ENCODE data around the gene CELF4.

CELF4 gene

GRCh38 chr18:37584952-37585695 lies 19.5 kb upstream of the CELF4 start:
- H3K27me3 ChIP-seq (ENCODE audit: control insufficient read depth, low read length): no peaks in the 10 kb centered on the region
- no peaks in the 10 kb centered on the region for H3K9me3 ChIP-seq (ENCODE audit: control insufficient read depth, insufficient read depth, low read length)
- no peak overlapping the region for H3K4me3 ChIP-seq (ENCODE audit: low read length)
- H3K79me2 ChIP-seq (ENCODE audit: control insufficient read depth, low read length): no peaks in the 10 kb centered on the region
- no peaks in the 10 kb centered on the region for H3K4me1 ChIP-seq (ENCODE audit: control insufficient read depth, low read length)
- H3K27ac ChIP-seq (ENCODE audit: low read depth, low read length): no peak overlapping the region
- no peaks in the 10 kb centered on the region for H3K36me3 ChIP-seq (ENCODE audit: control insufficient read depth, low read length)
- H4K20me1 ChIP-seq (ENCODE audit: control insufficient read depth, insufficient read depth, low read depth, low read length): no peaks in the 10 kb centered on the region
- no peak overlapping the region for H3K4me2 ChIP-seq (ENCODE audit: low read length)
- no peak for TF ChIP-seq EZH2phosphoT487 (IDR thresholded peaks at IDR 0.05; ENCODE audit: borderline replicate concordance, low read length)
- TF ChIP-seq CTCF (IDR thresholded peaks at IDR 0.05; ENCODE audit: low read depth, low read length, poor library complexity, severe bottlenecking): no peak
- H3K9me2 ChIP-seq (replicated peaks; ENCODE audit: control insufficient read depth, low read length): no peaks in the 10 kb centered on the region
- no peaks in the 10 kb centered on the region for H3F3A ChIP-seq (ENCODE audit: control insufficient read depth, insufficient read depth)

GRCh38 chr18:37584217-37584616 lies 18.6 kb upstream of the CELF4 start:
- Histone ChIP-seq H3K27me3 (ENCODE audit: control insufficient read depth, low read length) (no peaks in the 10 kb centered on the region), H3K4me2 (ENCODE audit: low read length) (no peak overlapping the region), H3K9me3 (ENCODE audit: control insufficient read depth, insufficient read depth, low read length) (no peaks in the 10 kb centered on the region), H3K4me1 (ENCODE audit: control insufficient read depth, low read length) (no peaks in the 10 kb centered on the region), H3K79me2 (ENCODE audit: control insufficient read depth, low read length) (no peaks in the 10 kb centered on the region), H3K36me3 (ENCODE audit: control insufficient read depth, low read length) (no peaks in the 10 kb centered on the region), H3F3A (ENCODE audit: control insufficient read depth, insufficient read depth) (no peaks in the 10 kb centered on the region), H3K27ac (ENCODE audit: low read depth, low read length) (no peak overlapping the region), H4K20me1 (ENCODE audit: control insufficient read depth, insufficient read depth, low read depth, low read length) (no peaks in the 10 kb centered on the region), H3K4me3 (ENCODE audit: low read length) (no peak overlapping the region), H3K9me2 (replicated peaks; ENCODE audit: control insufficient read depth, low read length) (no peaks in the 10 kb centered on the region)
- TF ChIP-seq CTCF (IDR thresholded peaks at IDR 0.05; ENCODE audit: low read depth, low read length, poor library complexity, severe bottlenecking): no peak
- no peak for TF ChIP-seq EZH2phosphoT487 (IDR thresholded peaks at IDR 0.05; ENCODE audit: borderline replicate concordance, low read length)

DNA sequence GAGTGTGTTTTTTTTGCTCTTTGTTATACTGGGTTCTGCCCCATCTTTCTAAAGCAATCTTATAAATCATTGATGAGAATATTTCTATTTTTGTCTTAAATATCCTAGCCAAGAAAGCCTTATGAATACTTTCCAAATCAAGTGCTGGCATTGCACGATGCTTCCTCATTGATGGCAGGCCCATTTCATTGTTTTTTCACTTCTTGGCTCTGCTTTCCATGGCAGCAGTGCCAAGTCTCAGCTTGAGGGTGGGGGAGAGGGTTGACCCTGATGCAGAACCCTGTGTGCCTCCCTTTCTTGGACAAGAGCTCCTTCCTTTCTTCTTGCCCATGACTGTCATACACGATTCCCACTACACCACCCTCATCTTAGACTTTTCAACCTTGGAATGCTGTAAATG lies 16.7 kb upstream of the CELF4 start:
- Histone ChIP-seq H3K36me3 (ENCODE audit: control insufficient read depth, low read length) (no peaks in the 10 kb centered on the region), H4K20me1 (ENCODE audit: control insufficient read depth, insufficient read depth, low read depth, low read length) (no peaks in the 10 kb centered on the region)

More for the DNA sequence above, 16.7 kb upstream of the CELF4 start:
- Histone ChIP-seq H3K4me2 (ENCODE audit: low read length) (no peak overlapping the region), H3K27me3 (ENCODE audit: control insufficient read depth, low read length) (no peaks in the 10 kb centered on the region), H3K9me3 (ENCODE audit: control insufficient read depth, insufficient read depth, low read length) (no peaks in the 10 kb centered on the region), H3K4me3 (ENCODE audit: low read length) (no peak overlapping the region), H3K79me2 (ENCODE audit: control insufficient read depth, low read length) (no peaks in the 10 kb centered on the region), H3K27ac (ENCODE audit: low read depth, low read length) (no peak overlapping the region), H3K9me2 (replicated peaks; ENCODE audit: control insufficient read depth, low read length) (no peaks in the 10 kb centered on the region), H3K4me1 (ENCODE audit: control insufficient read depth, low read length) (no peaks in the 10 kb centered on the region), H3F3A (ENCODE audit: control insufficient read depth, insufficient read depth) (no peaks in the 10 kb centered on the region)
- TF ChIP-seq CTCF (IDR thresholded peaks at IDR 0.05; ENCODE audit: low read depth, low read length, poor library complexity, severe bottlenecking): no peak
- no peak for TF ChIP-seq EZH2phosphoT487 (IDR thresholded peaks at IDR 0.05; ENCODE audit: borderline replicate concordance, low read length)
